Endodermal cell (in vitro differentiated cells): ENCODE measurements around the gene TAS2R19. TPM values are rescaled to one million over a fixed set of nuclear protein-coding genes. Genes with fewer than 3 reads are reported as not detected.
"Not testable (repeated sequence)": the region's sequence is repeated elsewhere in the genome, so short reads cannot be mapped to it uniquely, and the experiment has no call there.

Experiments
- DNase-seq: peaks from one replicate; pipeline ENCODE4 v3.0.0-alpha.2; 2017
- H3K27ac ChIP-seq: 2 replicates; pipeline ENCODE4 v1.5.1; 2013; ENCODE audit warnings: mild to moderate bottlenecking, low read depth, low read length, moderate library complexity
- H3K27me3 ChIP-seq: 2 replicates; pipeline ENCODE4 v1.6.1; 2013; ENCODE audit warnings: mild to moderate bottlenecking, low read length, moderate library complexity; ENCODE audit not compliant: insufficient read depth, control insufficient read depth, poor library complexity, severe bottlenecking
- H3K36me3 ChIP-seq: 2 replicates; pipeline ENCODE4 v1.7.0; 2013; ENCODE audit warnings: mild to moderate bottlenecking, low read length, moderate library complexity; ENCODE audit not compliant: control insufficient read depth, insufficient read depth
- H3K4me1 ChIP-seq: one replicate; pipeline ENCODE4 v1.7.0; 2013; ENCODE audit warnings: low read length; ENCODE audit not compliant: control insufficient read depth, insufficient read depth
- H3K4me3 ChIP-seq: 2 replicates; pipeline ENCODE4 v1.5.1; 2013; ENCODE audit warnings: mild to moderate bottlenecking, low read length, moderate library complexity
- H3K9ac ChIP-seq: 2 replicates; pipeline ENCODE4 v1.6.1; 2013; ENCODE audit warnings: mild to moderate bottlenecking, low read length, moderate library complexity; ENCODE audit not compliant: poor library complexity, severe bottlenecking; ENCODE audit errors: extremely low read depth
- H3K9me3 ChIP-seq: 2 replicates; pipeline ENCODE4 v1.6.1; 2013; ENCODE audit warnings: mild to moderate bottlenecking, low read length, moderate library complexity; ENCODE audit not compliant: control insufficient read depth
- H3K27ac Mint-ChIP-seq: 2 replicates; pipeline ENCODE4 v1.8.0; 2020; ENCODE audit warnings: mixed read lengths
- H3K27me3 Mint-ChIP-seq: 2 replicates; pipeline ENCODE4 v1.8.0; 2021; ENCODE audit warnings: mild to moderate bottlenecking, mixed read lengths; ENCODE audit not compliant: insufficient read depth
- H3K36me3 Mint-ChIP-seq: 2 replicates; pipeline ENCODE4 v1.8.0; 2020; ENCODE audit warnings: low read depth, mixed read lengths
- H3K4me1 Mint-ChIP-seq: 2 replicates; pipeline ENCODE4 v1.8.0; 2020; ENCODE audit warnings: mixed read lengths
- H3K4me3 Mint-ChIP-seq: 2 replicates; pipeline ENCODE4 v1.8.0; 2020; ENCODE audit warnings: mild to moderate bottlenecking, moderate library complexity, mixed read lengths
- H3K9me3 Mint-ChIP-seq: 2 replicates; pipeline ENCODE4 v1.8.0; 2020; ENCODE audit warnings: mild to moderate bottlenecking, mixed read lengths
- WGBS, 2 experiments: methylation state at CpG; one replicate each; pipeline versions ENCODE4 v1.1.5 to v1.1.7; 2013; ENCODE audit warnings: missing lambda C conversion rate in 2 of 2, mixed read lengths in 1 of 2; ENCODE audit not compliant: insufficient coverage in 1 of 2, insufficient read length in 1 of 2; 5-methylcytosine and 5-hydroxymethylcytosine counted together
- total RNA-seq, 2 donors: library from RNA; stranded (reverse); fragmentation: NEBNext Ultra II Directional in 1 of 2; extraction: Animal tissue kit (Norgen Biotek cat#: 25700) in 1 of 2; gene quantifications; 2 replicates in 1 of 2; 3 replicates in 1 of 2; pipeline ENCODE4 v1.2.1, GENCODE V29; 2021
- TF ChIP-seq, protein P1 (sequence below): fragments of 200-600 bp; sonication (generic); conservative IDR thresholded peaks from 2 replicates; pipeline ENCODE4 v1.5.0; 2021; ENCODE audit warnings: antibody characterized with exemption, mild to moderate bottlenecking

TAS2R19 gene
- total RNA-seq, 2 donors from 2014 or later = 3.1 to 11.3 TPM

DNA sequence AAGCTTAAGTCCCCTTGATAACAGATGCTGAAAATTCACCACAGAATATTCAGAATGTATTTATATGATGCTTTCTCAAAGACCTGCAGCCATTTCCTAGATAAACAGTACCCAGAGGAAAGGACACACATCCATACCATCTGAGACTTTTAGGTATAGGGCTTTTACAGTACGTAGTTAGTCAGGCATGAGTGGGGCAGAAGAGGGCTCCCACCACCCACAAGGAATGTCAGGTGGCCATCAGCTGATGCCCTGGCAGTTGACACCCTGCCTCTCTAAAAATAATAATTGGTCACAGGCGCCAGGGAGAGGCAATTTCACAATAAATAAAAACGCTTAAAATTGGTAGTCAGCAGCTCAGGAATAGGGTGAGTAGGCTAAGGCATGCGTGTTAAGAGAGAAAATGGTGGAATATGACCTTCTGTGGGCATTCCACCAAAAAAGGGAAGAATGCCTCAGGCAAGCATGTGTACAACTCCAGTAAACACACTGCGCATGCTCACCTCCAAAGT is 47.5 kb upstream of the TAS2R19 start:
- peaks cover 36% of the 10 kb centered on the region for H3K27me3 Mint-ChIP-seq
- no peak overlapping the region for H3K4me3 ChIP-seq
- peaks cover 23% of the 10 kb centered on the region for H3K4me1 Mint-ChIP-seq
- H3K36me3 ChIP-seq = no peaks in the 10 kb centered on the region
- 64 to 76% methylated on average over 3 to 5 of the region's 5 CpGs for WGBS, 2 experiments
- H3K4me3 Mint-ChIP-seq = no peak overlapping the region
- TF ChIP-seq, protein P1, sequence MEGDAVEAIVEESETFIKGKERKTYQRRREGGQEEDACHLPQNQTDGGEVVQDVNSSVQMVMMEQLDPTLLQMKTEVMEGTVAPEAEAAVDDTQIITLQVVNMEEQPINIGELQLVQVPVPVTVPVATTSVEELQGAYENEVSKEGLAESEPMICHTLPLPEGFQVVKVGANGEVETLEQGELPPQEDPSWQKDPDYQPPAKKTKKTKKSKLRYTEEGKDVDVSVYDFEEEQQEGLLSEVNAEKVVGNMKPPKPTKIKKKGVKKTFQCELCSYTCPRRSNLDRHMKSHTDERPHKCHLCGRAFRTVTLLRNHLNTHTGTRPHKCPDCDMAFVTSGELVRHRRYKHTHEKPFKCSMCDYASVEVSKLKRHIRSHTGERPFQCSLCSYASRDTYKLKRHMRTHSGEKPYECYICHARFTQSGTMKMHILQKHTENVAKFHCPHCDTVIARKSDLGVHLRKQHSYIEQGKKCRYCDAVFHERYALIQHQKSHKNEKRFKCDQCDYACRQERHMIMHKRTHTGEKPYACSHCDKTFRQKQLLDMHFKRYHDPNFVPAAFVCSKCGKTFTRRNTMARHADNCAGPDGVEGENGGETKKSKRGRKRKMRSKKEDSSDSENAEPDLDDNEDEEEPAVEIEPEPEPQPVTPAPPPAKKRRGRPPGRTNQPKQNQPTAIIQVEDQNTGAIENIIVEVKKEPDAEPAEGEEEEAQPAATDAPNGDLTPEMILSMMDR = no peak
- H3K27me3 ChIP-seq = no peaks in the 10 kb centered on the region
- H3K36me3 Mint-ChIP-seq = peaks cover 43% of the 10 kb centered on the region
- peaks cover 6% of the 10 kb centered on the region for H3K9me3 Mint-ChIP-seq
- H3K9me3 ChIP-seq = no peaks in the 10 kb centered on the region
- no peak overlapping the region for H3K27ac ChIP-seq
- DNase-seq = no peak
- no peaks in the 10 kb centered on the region for H3K4me1 ChIP-seq
- H3K27ac Mint-ChIP-seq = no peak overlapping the region
- no peak overlapping the region for H3K9ac ChIP-seq

DNA sequence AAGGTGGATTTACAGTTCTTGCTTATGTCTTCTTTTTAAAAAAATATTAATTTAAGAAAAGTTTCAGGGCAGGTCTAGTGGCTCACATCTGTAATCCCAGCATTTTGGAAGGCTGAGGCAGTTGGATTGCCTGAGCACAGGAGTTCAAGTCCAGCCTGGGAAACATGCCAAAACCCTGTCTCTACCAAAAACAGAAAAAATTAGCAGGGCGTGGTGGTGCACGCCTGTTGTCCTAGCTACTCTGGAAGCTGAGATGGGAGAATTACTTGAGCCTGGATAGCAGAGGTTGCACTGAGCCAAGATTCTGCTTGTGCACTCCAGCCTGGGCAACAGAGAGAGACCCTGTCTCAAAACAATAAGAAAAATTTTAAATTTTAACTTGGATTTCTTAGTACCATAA is 45.1 kb upstream of the TAS2R19 start:
- H3K36me3 Mint-ChIP-seq = peaks cover 37% of the 10 kb centered on the region

DNA sequence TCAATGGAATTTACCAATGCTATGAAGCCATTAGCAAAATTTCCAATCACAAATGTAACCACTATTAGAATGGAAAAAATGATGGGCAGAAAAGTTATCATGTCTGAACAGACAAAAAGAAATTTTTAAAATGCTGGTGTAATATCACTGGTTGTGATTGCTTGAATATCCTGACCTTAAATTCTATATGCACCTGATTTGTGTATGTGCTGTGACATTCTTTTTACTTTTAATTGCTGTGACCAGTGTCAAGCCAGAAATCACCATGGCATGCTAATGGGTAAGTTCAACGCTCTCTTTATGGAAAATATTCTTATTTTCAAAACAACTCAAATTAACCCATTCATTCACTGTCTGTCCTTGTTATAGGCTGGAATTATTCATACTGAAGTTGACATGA is 39.8 kb upstream of the TAS2R19 start, which contains the start of gene TAS2R46:
TAS2R46 (minus strand) TSS at position 101 of the 400 bp plus-strand sequence; CDS start at position 101, 0 bp downstream.
- H3K36me3 Mint-ChIP-seq, H3K9me3 ChIP-seq, H3K4me1 ChIP-seq, DNase-seq, H3K27ac ChIP-seq, H3K4me3 Mint-ChIP-seq, H3K36me3 ChIP-seq, H3K9me3 Mint-ChIP-seq, H3K27ac Mint-ChIP-seq, H3K9ac ChIP-seq, H3K4me3 ChIP-seq, H3K27me3 Mint-ChIP-seq, H3K27me3 ChIP-seq: not testable (repeated sequence)
- 100% methylated on average over 1 of the region's 1 CpG; no CpG with 5 or more reads in 1 of the 2 experiments for WGBS, 2 experiments
- peaks cover 12% of the 10 kb centered on the region for H3K4me1 Mint-ChIP-seq

More for the DNA sequence above, 45.1 kb upstream of the TAS2R19 start:
- TF ChIP-seq, protein P1 = no peak
- no peaks in the 10 kb centered on the region for H3K9me3 ChIP-seq
- H3K9me3 Mint-ChIP-seq = peaks cover 6% of the 10 kb centered on the region
- DNase-seq = no peak
- no peak overlapping the region for H3K27ac ChIP-seq
- peaks cover 22% of the 10 kb centered on the region for H3K4me1 Mint-ChIP-seq
- no peaks in the 10 kb centered on the region for H3K36me3 ChIP-seq
- H3K4me3 Mint-ChIP-seq = no peak overlapping the region
- no peak overlapping the region for H3K27ac Mint-ChIP-seq
- no peaks in the 10 kb centered on the region for H3K4me1 ChIP-seq
- WGBS, 2 experiments = 51 to 100% methylated on average over 1 to 2 of the region's 2 CpGs
- H3K27me3 Mint-ChIP-seq = peaks cover 17% of the 10 kb centered on the region
- H3K9ac ChIP-seq = no peak overlapping the region
- no peaks in the 10 kb centered on the region for H3K27me3 ChIP-seq
- H3K4me3 ChIP-seq = no peak overlapping the region

DNA sequence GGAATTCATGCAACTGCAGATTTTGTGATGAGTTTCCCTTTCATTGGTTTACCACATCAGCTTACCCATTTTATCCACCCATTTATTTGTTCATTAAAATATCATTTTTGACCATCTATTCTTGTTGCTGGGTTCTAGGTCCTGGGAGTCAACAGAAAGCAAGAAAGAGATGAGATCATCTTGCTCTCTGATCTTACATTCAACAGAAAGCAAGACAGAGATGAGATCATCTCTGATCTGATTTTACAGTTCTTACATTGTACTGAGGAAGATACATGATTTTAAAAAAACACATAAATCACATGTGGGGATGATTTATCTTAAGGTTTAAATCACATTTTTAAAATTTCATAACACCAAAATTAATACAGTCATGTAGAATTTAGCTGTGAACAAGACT is 37.4 kb upstream of the TAS2R19 start:
- H3K27ac Mint-ChIP-seq = no peak overlapping the region
- TF ChIP-seq, protein P1 = no peak
- no peak for DNase-seq

More for the DNA sequence above, 37.4 kb upstream of the TAS2R19 start:
- H3K36me3 Mint-ChIP-seq = peaks cover 20% of the 10 kb centered on the region
- Histone ChIP-seq H3K27ac (no peak overlapping the region), H3K4me1 (no peaks in the 10 kb centered on the region), H3K9me3 (peaks cover 5% of the 10 kb centered on the region), H3K4me3 (no peak overlapping the region), H3K9ac (no peak overlapping the region), H3K27me3 (no peaks in the 10 kb centered on the region), H3K36me3 (no peaks in the 10 kb centered on the region)
- peaks cover 12% of the 10 kb centered on the region for H3K4me1 Mint-ChIP-seq
- no peak overlapping the region for H3K4me3 Mint-ChIP-seq
- peaks cover 3% of the 10 kb centered on the region for H3K9me3 Mint-ChIP-seq
- no peaks in the 10 kb centered on the region for H3K27me3 Mint-ChIP-seq
